GM15510 (cell line): ENCODE data around the gene DFFB.

Source experiments
- POLR2A ChIP-seq: IDR thresholded peaks from 3 replicates; pipeline ENCODE4 v1.6.1; 2011; ENCODE audit warnings: borderline replicate concordance; ENCODE audit not compliant: insufficient read length; ENCODE audit errors: extremely low read depth

DFFB gene

DNA sequence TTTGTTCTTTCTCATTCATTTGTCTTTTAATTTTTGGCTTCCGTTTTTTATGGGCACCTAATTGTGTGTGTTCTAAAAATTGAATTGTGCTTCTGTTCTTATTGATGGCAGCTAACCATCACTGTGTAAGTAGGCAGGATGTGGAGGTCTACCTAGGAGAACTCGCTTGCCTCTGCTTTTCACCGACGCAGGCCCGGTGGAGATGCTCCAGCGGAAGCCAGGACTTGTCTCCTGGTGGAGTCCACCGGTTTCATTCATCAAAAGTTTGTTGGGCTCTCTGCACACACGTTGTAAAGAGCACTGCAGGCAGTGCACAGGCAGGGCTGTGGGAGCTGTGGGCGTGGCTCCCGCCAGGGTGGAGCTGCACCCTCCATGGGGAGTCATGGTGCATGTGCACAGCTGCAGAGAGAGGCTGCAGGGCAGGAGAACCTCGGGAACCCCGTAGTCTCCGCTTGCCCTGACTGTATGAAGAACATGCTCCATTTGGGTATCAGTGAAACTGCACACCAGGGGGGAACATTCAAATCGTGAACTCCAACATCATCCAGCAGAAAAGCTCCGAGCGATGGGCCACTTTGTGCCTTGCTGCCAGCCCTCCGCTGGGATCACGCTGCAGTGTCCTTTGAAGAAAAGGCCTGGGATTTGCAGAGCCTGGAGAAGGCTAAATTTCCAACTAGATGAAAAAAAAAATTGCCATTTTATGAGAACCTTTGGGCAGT lies 48.8 kb downstream of the DFFB start:
- TF ChIP-seq POLR2A = no peak

DNA sequence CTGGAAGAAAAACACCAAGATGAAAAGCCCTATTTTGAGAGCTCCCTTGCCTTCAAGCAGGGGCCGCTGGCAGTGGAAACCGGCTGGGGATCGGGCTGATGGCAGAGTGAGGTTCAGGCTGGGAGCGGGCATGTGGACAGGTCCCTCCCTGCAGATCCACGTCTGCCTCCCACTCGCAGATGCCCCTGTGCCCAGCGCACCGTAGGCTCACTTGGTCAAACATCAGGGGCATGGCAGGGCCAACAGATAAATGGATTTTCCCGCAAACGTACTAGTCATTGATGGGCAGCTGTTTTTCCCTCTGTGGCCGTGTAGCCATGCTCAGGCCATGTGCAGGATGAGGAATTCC lies 49.4 kb downstream of the DFFB start:
- no peak for TF ChIP-seq POLR2A

DNA sequence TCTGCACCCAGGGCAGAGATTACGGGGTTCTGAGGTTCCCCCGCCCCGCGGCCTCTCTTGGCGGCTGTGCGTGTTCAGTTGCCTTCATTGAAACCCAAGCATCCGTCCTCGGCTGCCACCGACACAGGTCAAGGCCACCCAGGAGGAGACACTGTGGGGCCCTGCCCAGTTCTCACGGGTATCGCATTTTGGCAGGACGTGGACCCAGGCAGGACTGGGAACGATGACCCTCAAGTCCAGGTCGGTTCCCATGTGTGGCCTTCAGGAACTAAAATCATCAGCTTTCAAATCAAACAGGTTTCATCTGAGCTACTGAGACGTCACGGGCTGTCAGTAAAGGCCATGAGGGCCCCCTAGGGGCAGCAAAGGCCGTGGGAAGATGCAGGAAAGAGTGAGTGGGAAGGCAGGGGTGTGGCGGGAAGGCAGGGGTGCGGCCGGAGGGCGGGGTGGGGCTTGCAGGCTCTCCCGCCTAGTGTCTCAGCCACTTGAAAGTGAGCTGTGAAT lies 49.8 kb downstream of the DFFB start:
- no peak for TF ChIP-seq POLR2A

DNA sequence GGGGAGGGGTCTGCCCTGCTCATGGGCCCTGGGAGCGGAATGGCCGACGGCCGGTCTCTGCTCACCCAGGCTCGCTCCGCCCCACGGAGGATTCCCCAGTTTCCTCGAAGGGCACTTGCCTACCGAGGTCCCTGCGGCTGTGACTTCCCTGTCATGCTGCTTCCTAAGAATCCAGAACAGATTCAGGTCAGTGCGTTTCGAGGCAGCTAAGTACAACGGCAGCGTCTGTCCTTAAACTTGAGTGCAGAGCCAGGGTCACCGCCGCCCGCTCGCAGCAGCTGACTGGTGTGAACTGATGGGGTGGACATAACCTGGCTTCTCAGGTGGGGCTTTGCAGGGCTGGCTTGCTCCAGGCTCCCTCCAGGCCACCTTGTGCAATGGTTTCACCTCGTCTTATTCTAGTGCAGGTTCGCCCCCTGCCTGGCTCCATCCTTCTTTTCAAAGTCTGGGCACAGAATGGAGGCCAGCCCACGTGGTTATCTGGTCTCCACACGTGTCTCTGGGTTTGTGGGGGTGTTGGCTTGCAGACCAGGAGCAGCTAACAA lies 50.4 kb downstream of the DFFB start:
- TF ChIP-seq POLR2A = no peak

DNA sequence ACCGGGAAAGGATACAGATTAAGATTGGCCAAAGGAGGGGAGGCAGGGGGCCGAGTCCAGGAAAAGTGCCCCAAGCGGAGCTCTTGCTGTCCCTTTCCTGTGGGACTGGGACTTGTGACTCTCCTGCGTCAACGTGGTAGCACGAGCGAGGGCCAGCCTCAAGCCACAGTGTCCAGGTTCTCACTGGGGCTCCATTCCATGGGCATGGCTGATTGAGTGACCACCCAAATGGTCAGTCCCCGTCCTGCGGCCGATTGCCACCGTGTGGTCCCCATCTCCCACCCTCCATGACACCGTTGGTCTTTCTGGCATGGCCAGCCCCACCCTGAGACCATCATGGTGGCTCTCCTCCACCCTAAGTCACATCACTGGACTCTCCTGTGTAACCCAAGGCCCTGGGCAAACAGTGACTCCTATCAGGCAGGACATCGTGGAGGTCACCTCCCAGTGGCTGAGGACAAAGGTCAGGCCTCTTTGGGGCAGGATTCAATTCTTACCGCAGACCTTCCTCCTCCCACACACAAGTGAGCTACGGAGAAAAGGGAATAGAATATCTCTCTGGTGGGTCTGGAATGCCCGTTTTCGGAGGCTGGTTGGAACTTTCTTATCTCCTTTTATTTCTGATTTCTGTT lies 51.7 kb downstream of the DFFB start:
- no peak for TF ChIP-seq POLR2A

DNA sequence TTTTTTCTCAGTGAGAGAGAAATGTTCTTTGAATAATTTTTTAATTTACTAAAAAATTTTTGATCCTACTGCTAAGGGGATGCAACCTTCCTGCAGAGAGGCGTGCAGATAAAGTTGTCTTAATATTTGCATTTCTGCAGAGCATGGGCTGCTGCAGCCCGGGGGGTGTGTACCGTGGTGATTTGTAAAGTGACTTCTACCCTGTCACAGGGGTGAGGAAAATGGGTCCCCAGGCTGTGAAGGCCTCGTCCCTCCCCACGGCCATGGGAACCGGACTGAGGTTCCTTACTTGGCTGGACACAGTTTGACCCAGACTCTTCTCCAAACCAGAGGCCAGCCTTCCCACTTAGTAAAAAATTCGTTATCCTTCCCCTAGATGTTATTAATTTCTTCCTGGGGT lies 52.3 kb downstream of the DFFB start:
- no peak for TF ChIP-seq POLR2A

DNA sequence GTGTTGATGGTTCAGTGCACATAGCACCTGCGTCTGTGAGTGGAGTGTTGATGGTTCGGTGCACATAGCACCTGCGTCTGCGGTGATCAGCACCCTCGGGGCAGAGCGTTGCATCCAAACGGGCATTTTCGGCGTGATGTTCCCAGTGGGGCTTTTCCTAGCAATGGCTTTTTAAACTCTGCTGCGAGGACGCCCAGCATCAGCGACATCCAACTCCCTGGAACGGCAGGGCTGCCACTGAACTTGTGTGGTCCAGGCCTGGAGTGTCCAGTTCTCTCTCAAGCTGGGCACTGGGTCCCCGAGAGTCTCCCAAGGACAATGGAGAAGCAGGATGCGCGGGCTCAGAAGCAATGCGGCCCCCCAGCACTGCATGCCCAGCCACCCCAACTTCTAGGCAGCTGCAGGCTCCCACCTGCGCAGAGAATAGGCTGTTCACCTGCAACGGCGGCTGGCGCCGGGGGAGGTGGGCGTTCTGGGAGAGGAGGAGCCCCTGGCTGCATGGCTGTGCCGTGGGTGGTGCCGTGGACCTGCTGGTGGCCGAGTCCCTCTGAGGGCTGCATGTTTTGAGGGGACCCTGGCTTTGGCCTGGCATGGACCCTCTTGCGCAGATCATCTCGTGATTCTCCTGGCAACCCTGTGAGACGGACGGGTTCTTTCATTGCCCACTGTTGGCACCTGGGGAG lies 52.9 kb downstream of the DFFB start:
- TF ChIP-seq POLR2A = no peak

DNA sequence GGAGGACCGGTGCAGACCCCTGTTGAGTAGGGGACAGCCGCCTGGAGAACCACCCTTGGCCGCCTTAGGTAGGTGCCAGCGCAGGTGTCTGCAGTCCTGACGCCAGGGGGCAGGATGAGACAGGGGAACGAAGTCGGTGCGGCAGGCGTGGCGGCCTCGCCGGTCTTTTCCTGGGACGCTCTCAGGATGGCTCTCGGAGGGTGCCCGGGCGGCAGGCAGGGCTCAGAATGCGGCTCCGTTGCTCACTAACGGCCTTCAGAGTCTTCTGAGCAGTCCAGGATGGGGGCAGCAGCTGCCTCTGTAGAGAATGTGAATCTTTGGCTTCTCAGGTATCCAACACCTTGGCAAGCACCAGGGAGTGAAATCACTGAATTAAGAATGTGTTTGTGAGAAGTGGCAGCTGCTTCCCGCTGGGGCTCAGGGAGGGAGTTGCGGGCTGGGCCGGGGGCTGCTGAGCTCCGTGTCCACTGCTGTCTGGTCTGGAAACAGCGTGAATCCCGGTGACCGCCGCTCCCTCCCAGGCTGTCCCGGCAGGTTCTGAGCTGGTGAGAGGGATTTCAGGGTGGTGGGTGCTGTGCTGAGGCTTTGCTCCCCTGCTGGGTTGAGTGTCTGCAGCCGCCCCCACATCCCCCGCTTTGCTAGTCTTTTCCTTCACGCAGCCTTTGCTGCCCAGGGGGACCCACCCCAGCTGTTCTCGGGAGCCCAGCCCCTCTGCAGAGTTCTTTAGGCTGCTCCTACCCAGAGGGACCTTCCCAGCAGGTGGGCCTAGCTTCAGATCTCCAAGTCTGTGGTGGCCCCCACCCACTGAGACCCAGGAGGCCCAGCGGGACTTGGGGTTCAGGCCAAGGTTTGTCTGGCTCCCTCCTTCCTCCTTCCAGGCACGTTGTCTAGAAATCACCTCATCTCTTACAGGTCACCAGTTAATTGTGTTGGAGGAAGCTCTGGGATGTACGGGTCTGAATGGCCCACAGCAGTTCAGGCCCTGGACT lies 53.9 kb downstream of the DFFB start:
- no peak for TF ChIP-seq POLR2A

DNA sequence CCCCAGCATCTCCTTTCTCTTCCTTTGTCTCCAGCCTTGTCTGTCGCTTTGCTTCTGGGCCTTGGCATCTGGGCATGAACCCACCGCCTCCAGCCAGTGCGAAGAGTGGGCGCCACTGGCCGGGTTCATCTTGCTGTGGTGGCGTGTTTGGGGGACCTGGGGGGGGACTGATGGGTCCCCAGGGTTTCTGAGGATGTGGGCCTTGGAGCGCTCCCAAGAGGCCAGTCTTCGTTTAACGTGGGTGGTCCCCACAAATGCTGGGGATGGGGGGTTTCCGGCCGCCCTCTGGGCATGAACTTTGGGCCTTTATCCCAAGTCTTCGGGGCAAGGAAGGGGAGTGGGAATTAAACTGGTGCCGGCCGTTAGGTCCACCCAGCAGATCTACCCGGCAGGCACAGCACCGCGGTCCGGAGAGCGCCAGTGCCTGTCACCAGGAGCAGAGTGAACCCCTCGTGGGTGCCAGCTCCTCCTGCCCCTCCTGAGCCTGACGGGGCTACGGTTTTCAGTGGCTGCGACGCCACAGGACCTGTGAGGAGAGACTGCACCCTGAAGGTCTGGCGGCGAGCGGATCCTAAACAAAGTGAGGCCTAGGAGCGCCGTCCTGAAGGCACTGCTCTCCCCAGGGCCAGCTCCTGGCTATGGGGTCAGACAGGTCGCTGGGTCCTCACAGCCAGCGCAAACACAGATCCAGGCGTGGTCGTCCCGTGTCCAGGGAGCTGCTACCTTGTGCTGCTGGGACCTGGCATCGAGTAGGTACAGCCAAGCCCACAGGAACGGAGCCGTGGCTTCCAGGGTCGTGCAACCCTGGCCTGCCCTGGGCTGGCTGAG lies 54.9 kb downstream of the DFFB start:
- TF ChIP-seq POLR2A = no peak

DNA sequence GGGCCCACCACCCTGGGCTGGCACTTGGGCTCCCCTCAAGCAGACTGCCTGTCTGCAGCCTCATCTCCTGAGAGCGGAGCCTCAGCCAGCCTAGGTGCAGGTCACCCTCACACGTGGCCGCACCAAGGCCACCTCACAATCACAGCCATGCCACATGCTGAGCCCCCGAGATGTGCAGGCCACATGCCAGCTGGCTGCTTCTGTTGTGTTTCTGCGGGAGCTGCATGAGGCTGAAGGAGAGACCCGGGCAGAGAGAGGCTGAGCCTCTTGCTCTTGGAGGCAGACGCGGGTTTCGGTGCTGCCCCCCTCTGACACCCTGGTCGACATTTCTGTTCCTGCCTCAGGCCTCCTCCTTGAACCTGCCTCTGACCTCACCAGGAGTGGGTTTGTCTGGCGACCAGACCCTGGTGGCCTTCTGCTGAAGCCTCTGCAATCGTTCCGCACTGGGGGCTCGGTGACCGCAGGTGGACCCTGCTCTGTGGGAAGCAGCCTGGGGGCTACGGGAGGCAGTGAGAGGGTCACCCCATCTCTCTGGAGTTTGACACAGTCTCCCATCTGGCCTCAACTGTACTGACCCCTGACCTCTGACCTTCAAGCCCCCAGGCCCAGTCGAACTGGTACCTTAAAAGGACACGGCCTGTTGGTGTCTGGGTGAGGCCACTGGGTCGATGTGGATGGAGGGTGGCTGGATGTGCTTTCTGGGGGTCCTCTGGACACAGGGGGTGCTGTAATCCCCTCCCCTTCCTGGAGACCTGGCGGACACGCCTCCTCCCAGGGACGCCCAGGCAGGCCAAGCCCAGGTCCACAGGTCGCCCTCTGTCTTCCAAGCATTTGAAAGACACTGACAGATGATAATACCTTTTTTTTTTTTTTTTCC lies 55.8 kb downstream of the DFFB start:
- TF ChIP-seq POLR2A = no peak

DNA sequence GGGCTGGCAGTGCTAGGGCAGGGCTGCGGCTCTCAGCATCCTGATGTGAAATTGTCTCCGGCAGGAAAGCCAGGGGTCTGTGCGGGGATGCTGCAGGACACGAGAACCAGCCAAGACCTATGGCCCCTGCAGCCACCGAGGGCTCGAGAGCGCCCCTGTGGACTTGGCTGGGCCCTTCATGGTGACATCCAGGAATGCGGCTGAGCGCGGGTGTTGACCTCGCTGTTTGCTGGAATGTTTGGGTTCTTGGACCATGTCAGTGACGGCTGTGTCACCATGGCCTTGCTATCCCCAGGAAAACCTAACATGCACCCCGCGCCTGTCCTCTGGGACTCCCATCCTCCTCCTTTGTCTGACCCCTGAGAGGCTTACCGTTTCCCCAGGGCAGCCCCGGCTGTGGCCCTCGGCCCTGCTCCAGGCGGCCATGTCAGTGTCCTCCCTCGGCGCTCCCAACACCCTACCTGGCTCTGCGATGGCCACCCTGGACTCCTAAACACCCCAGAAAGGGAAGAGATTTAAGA lies 57.1 kb downstream of the DFFB start:
- no peak for TF ChIP-seq POLR2A

DNA sequence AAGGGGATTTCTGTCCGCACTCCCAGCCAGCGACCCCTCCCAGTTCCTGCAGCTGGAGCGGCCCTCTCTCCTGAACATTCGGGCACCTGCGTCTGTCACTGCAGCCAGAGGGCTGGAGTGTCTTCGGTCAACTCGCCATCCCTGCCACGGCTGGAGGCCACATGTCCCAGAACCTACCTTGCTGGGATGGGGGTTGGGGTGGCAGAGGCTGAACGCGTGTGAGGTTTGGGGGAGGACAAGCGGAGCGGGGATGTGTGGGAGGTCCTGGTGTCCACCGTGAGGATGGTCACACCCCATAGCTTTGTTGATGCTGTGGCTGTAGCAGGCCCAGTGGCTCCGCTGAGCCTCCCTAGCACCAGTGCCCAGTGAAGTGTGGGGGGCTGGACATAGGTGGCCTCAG lies 57.6 kb downstream of the DFFB start:
- no peak for TF ChIP-seq POLR2A

DNA sequence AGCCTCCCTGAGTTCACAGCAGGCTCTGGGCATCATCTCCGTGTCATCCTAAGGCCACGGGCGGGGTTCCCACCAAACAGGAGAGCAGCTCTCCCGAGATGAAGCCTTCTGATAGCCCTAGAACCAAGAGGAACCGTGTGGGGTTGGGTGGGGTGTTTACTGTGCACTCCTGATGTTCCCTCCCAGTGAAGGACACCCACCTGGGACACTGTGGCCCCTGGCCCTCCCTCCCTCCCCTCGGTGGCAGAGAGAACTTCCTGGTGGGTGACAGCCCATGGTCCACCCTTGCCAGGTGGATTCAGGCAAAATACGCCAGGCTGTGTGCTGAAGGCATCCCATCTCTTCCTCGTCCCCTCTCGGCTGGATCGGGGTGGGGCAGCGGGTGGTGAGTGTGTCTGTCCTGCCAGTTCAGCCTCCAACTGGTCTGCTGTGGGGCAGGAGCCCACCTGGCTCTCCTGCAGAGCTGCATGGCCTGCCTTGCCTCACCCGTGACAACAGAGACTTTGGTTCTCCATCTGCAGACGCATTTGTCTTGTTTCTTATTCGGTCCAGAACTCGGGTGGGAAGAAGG lies 58.4 kb downstream of the DFFB start:
- TF ChIP-seq POLR2A = no peak

DNA sequence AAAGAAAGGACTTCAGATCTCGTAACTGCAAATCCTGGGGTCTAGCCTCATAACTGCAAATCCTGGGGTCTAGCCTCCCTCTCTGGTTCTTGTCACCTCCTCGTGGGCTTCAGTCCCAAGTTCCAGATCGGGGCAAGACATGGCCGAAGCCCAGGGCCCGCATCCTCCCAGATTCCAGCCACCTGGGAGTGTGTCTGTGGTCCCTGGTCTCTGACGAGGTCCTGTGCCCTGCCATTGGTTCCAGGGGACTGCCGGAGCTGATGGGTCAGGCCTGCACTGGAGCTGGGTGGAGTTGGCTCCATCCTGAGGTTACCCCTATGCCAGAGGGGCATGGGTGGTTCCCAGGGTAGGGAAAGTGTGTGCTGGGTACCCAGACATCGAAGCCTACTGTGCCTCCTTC lies 60.5 kb downstream of the DFFB start:
- no peak for TF ChIP-seq POLR2A
